ENCODE results near the gene HCFC1. TPM values are rescaled to one million over a fixed set of nuclear protein-coding genes. Genes with fewer than 3 reads are reported as not detected.
"Not testable (repeated sequence)": the region's sequence is repeated elsewhere in the genome, so short reads cannot be mapped to it uniquely, and the experiment has no call there.

The HCFC1 gene
- total RNA-seq, 1 donor from 2014 or later = 73.9 TPM

DNA sequence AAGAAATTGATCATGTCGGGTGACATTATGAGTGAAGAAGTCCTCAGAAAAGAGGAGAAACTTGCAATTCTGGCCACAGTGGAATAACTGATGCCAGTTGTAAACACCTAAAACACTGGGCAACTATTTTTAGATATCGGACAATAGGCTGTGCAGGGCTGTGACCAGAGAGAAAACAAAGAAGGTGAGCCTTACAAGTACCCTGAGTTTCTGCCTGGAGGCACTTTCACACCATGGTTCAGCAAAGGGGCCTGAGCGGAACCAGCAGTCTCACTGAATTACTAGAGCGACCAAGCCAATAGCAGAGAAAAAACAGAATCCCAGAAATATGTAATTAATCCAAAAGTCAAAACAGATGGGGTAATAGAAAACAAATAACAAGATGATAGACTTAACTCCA lies 36.9 kb upstream of the HCFC1 start:
- no peak for DNase-seq (ENCODE audit: low spot score)

DNA sequence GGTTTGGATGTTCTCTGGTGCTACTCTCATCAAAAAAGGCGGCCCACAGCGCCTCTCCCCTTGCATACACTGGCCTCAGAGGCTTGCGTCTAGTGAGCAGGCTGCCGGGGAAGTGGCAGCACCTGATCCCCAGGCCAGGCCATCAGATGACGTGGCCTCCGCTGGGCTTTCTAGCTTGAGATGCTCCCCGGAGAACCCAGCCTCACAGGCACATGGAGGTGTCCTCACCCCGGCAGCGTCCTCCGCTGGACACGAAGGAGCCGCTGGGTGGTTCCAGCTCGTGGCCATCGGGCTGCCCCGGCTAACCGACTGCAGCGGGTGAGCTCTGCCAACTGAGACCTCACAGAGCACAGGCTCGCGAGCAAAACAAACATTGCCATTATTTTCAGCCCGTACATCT lies 35.3 kb upstream of the HCFC1 start:
- no peak for DNase-seq (ENCODE audit: low spot score)

DNA sequence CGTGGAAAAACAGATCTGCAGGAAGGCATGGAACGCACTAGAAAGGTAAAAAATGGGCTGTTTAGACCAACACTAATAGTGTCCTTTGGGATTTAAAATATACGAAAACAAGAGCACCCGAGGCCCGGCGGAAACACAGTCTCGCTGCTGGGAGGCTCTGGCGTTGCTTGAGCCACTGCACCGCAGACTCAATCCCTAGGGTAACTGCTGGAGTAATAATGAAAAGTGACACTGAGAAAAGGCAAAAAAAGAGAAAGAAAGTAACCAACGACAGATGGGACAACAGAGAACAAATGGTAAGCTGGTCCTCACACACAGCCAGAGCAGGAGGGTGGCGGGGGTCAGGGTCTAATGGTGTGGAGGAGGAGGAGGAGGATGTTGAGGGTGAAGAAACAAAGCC lies 32.7 kb upstream of the HCFC1 start:
- no peak for DNase-seq (ENCODE audit: low spot score)

DNA sequence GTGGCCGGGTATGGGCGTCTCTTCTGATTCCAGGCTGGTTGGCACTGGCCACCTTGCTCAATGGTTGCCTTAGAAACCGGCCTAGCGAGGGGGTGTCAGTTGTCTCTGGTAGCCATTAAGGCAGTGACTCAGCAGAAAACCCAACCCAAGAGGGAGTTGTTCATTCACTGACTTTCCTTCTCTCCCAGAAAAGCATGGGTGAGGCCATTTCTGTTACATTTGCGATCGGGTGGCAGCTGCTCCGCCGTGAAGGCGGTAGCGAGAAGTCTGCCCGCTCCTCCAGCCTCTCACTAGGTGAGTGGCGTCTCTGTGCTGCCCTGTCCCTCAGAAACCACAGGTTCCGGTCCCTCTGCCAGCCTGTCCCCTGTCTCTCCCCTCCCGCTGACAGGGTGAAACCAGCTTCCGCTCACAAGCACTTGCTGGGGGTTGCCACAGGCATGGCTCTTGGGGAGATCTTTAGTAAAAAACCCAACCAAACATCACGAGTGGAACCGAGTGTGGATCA lies 30.6 kb upstream of the HCFC1 start:
- no peak for DNase-seq (ENCODE audit: low spot score)

DNA sequence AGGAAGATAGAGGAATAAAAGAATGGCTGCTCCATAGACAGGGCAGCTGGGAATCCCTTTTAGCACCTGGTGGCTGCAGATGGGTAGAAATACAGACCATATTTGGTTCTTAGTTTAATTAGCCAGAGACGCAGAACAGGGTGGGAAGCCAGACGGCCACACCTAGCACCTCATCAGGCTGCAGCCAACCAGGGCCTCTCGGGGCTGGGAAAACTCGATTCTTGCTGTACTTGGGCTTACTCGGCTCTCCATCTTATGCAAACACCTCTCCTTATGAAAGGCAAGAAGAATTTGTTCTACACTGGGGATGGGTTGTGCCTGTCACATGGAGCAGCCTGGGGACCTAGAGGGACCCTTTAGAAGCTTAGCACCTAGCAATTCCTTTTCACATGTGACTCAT lies 28.4 kb upstream of the HCFC1 start:
- DNase-seq (ENCODE audit: low spot score) = no peak

DNA sequence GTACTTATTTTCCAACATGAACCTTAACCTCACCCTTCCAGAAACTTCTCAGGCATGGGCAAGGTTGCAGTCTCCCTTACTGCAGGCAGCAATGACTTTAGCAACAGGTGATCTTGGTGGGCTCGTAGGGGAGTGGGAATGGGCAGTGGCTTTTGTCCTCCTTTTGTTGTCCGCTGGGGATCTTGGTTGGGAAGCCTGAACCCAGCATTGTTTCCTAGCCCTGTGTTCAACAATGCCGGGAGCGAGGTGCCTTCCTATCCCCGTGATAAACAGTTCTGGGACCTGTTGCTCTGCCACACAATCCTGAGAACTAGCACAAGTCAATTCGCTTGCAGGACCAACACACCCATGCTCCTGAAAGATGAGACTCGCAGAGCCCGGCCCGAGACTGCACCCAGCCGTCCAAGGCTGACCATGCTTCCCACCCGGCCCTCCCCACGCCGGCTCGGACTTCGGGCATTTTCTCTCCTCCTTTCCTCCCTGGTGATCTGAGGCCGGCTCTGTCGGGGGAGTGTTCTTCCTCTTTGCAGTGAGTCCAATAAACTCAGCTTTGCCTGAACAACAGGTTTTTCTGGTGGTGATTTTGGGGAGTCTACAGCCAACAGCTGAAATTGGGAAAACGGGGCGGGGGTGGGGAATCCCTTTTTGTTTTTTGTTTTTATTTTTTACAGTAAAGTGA lies 27.9 kb upstream of the HCFC1 start:
- DNase-seq (ENCODE audit: low spot score) = no peak

DNA sequence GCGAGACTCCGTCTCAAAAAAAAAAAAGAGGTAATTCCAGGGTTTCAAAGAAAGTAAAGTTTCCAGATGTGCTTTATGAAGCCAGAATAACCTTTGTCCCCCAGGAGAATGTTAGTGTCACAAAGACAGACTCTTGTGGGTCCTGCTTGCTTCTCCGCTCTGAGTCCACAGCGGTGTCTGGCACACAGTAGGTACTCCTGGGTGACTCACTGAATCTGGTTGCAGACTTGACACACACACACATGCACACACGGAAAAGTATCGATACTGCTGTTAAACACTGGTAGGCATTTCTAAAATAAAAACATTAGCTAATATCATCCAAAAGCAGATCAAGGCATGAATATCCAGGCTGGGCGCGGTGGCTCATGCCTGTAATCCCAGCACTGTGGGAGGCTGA lies 23.9 kb upstream of the HCFC1 start:
- no peak for DNase-seq (ENCODE audit: low spot score)

DNA sequence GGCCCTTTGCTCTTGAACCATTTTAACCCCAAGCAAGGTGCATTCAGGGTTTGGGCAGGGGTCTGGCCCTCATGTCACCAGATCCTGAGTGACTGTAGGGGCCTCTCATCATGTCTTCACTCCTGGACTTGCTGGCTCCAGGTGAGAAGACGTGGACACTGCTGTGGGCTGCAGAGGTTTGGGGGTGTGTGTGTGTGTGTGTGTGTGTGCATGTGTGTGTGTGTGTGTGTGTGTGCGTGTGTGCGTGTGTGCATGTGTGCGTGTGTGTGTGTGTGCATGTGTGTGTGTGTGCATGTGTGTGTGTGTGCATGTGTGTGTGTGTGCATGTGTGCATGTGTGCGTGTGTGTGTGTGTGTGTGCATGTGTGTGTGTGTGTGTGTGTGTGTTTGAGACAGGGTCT lies 22.8 kb upstream of the HCFC1 start:
- DNase-seq (ENCODE audit: low spot score) = not testable (repeated sequence)

DNA sequence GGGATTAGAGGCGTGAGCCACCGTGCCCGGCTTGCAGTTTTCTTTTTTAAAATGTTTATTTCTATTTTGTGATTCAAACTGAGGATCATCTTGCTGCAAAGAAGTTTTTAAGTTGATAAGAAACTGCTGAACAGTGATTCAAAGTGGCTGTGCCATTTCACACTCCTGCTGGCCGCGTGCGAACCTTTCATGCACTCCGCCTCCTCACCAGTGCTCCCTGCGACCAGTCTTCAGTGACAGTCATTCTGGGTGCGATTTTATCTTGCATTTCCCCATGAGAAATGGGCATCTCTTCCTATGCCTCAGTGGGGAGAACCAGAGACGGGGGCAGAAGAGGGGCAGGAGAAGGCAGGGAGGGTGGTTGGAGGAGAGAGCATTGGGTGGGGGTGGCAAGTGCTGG lies 22.4 kb upstream of the HCFC1 start:
- no peak for DNase-seq (ENCODE audit: low spot score)

DNA sequence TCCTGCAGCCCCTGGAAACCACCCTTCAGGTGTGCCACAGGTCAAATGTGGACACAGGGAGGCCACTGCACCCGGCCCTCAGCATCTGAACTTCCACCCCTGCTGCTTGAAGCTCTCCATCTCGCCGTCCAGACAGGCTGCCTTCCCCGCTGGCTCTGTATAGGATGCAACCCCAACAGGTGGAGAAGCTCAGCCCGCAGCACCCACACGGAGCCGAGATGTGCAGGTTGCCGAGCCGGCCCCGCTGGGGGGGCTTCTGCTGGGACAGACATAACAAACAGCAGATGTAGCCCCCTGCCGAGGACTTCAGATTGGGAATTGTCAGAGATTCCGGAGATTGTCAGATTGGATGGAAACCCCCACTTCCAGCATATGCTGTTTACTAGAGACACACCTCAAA lies 21.5 kb upstream of the HCFC1 start:
- no peak for DNase-seq (ENCODE audit: low spot score)

DNA sequence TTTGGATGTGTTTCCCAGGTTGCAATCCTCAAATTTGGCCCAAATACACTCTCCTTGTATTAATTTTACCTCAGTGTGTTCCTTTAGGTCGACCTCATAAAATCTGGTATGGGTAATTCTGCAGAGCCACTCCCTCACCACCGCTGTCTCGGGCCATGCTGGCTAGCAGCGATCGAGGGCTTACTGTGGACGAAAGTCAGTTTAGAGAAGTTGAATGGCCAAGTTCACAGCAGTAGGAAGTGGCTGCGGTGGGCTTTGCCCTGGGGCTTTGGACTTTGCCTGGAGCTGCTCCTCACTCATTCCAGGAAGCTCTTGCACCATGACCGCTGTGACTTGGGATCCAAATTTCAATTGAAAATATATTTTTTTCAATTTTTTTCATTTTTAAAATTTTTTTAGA lies 20.6 kb upstream of the HCFC1 start:
- no peak for DNase-seq (ENCODE audit: low spot score)

DNA sequence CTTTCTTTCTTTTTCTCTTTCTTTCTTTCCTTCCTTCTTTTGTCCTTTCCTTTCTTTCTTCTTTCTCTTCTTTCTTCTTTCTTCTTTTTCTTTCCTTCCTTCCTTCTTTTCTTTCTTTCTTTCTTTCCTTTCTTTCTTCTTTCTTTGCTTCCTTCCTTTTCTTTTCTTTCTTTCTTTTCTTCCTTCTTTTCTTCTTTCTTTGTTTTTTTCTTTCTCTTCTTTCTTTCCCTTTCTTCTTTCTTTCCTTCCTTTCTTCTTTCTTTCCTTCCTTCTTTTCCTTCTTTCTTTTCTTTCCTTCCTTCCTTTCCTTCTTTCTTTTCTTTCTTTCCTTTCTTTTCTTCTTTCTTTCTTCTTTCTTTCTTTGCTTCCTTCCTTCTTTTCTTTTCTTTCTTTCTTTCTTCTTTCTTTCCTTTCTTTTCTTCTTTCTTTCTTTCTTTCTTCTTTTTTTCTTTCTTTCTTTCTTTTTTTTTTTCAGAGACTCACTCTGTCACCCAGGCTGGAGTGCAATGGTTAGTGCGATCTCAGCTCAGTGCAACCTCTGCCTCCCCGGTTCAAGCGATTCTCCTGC lies 19.5 kb upstream of the HCFC1 start:
- DNase-seq (ENCODE audit: low spot score) = no peak

DNA sequence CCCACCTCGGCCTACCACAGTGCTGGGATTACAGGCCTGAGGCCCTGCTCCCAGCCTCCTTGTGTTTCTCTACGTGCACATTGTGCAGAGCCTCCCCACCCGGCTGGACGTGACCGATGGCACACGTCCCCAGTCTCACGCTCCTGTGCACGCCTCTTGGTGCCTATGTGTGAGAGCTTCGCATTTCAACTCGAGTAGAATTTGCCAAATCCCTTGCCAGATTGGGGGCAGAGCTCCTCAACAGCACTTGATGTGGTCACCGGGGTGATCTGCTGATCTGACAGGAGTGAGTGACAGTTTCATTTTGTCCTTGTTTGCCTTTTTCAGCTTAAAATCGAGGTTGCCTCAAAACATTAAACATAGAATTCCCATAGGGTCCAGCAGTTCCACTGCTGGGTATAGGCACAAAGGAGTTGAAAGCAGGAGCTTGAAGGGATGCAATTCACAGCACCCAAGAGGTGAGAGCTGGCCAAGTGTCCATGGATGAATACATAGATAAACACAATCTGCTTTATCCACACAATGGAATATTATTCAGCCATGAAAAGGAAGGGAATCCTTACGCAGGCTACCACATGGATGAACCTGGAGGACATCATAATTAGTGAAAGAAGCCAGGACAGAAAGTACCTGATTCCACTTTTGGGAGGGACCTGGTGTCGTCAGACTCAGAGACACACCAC lies 18.5 kb upstream of the HCFC1 start:
- DNase-seq (ENCODE audit: low spot score) = no peak

DNA sequence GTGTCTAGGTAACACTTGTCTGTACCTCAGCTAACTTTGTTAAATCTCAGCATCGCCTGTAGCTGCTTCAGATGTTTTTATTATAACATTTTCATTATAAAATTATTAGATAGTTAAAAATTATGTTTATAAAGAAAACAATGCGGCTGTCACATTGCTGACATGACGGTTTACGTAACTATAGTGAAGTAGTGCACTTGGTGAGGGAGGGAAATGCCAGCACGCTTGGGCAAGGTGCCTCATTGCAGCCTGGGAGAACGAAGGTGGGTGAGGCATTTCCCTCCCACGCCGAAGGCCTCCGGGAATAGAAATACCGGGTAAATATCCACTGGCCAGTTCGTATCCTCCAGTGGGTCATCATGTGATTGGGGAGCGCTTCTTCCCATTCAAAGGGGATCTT lies 16.9 kb upstream of the HCFC1 start:
- DNase-seq (ENCODE audit: low spot score) = no peak

DNA sequence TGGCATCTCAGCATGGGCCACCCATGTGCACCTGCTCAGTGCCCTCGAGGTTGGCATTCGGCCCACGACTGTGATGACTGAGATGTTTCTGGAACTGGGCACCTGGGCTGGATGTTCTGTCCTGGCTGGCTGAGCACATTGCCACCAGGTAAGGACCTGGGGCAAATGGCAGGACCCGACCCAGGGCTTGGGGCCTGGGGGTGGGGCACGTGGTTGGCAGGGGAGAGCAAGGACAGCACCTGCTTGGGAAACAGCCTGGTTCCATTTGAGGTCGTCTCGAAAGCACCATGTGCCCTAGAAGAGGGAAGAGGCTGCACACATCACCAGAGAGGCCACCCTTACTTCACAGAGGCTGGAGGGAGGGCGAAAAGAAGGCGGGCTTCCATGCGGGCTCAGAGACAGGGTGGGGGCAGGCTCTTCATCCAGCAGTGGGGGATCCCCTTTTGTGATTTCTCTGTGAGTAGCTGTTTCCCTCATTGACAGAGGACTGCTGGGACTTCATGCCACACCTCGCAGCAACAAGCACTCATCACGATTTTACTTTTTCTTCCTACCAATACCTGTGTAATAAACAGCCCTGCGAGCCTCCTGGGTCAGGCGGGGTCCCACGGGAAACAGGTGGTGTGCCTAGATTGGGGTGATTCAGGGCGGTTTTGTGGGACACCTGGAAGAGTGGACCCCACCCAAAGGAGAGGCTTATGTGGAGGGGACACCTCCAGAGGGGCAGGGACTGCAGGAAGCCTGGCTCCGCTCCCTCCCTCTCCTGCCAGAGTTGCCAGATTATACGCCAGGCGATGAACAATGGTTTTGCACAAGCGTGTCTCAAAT lies 12.9 kb upstream of the HCFC1 start:
- no peak for DNase-seq (ENCODE audit: low spot score)

DNA sequence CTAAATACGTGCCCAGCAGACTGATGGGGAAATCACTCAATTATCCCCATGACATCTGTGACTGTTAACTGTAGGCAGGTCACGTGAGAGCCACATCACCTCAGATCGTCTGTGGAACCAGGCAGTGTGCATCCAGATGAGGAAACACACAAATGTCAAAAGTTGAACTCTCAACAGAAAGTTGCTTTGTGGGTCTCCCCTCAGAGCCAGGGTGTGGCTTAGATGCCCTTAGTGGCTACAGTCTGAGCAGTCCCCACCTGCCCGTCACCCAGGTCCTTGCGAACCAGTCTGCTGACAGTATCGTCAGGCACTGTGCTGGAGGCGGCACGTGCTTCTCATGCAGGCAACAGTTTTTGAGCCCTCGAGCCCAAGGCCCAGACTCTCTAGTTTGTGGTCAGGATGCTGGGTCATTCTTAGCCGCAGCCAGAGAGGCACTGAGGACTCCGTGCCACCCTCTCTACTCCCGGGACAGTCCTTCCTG lies 11.7 kb upstream of the HCFC1 start:
- no peak for DNase-seq (ENCODE audit: low spot score)

DNA sequence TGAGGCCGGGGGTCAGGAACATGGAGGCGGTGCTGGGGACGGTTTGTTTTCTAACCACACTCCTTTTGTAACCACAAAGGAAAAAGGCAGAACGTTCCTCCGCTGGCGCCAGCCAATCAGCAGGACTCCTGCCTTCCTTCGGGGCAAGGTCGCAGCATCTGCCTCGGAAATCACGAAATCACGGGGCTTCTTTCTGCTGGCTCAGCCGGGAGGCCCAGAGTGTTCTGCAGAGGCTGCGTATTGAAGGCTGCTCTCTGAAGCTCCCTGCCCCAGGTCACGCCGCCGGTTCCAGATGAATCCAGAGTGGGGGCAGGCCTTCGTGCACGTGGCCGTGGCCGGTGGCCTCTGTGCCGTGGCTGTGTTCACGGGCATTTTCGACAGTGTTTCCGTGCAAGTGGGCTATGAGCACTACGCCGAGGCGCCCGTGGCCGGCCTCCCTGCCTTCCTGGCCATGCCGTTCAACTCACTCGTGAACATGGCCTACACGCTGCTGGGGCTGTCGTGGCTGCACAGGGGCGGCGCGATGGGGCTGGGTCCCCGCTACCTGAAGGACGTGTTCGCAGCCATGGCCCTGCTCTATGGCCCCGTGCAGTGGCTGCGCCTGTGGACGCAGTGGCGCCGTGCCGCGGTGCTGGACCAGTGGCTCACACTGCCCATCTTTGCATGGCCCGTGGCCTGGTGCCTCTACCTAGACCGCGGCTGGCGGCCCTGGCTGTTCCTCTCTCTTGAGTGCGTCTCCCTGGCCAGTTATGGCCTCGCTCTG lies 10.3 kb upstream of the HCFC1 start:
- no peak for DNase-seq (ENCODE audit: low spot score)

DNA sequence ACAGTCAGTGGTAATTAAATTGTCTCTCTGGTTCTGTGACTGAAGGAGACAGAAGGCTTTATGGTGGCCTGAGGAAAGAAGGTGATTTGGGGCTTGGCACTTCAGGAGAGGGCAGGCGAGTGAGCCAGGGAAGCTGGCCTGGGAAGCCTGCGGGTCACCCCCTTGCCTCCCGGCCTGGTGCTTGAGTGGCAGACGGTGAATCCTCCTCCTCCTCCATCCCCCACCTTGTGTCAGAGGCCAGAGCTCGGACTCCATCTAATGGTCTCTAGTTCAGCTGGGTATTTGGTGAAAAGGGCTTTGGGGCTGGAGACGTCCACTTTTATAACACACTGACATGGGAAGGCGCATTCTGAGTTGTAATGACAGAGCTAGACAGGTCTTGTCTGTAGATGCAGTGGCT lies 9.6 kb upstream of the HCFC1 start:
- no peak for DNase-seq (ENCODE audit: low spot score)

DNA sequence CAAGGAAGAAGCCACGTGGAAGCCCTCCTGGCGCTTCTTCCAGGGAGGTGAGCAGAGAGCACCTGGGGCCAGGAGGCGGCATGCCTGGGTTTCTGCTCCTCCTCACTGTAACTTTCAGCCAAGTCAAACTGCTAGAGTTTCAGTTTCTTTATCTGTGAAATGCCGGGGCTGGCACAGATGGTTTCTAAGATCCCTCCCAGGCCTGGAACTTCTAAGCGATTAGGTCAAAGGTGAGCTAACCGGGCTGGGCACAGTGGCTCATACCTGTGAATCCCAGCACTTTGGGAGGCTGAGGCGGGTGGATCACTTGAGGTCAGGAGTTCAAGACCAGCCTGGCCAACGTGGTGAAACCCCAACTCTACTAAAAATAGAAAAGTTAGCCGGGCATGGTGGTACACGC lies 8.8 kb upstream of the HCFC1 start:
- DNase-seq (ENCODE audit: low spot score) = not testable (repeated sequence)

DNA sequence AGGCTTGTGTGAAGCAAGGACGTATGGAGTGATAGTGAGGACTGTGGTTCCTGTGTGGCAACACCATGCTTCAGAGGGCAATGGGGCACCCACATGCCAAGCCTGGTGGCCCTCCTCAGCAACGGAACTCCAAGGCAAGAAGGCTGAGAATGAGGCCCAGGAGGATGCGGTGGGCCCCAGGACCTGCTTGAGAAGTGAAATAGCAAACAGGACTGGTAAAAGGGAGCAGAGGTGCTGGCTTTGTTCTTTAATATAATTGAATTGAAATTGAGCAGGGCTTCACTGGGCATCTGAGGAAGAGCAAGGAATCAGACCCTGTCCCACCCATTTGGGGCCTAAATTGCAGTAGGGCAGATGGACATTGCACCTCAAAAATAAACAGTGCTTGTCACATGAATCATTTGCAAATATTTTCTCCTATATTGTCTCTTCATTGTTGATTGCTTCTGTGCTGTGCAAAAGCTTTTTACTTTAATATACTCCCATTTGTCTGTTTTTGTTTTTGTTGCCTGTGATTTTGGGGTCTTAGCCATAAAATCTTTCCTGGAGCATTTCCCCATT lies 3.2 kb upstream of the HCFC1 start:
- no peak for DNase-seq (ENCODE audit: low spot score)
